ENCODE measurements around the gene BIN2.

DNA sequence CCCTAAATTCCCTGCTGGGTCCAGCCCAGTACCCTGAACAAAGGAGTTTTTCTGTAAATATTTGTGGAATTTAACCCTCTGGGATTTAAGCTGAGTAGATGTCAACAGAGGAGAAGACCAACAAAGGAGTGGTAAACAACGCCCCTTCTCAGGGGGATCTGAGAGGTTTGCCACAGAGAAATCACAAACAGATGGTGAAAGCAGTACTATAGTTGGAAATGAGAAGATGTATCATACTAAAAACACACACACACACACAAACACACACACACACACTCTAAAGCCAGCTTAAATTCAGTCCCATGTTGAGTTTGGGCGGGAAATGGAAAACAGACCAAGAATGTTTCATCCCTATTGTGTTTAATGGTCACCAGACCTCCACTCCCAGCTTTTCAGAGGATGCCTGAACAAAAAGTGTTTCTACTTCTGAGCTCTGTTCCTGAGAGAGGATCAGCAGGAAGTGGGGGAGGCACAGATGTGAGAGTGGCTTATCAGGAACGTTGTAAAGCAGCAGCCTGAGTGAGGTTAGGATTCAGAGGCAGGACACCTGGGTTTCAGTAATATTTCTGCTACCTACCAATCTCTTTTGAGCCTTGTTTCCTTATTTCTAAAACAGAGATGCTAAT lies 3.2 kb downstream of the BIN2 start:
- TF ChIP-seq EZH2 (IDR thresholded peaks at IDR 0.05; ENCODE audit: borderline replicate concordance, low read depth, low read length) = no peak
- TF ChIP-seq, protein P1, sequence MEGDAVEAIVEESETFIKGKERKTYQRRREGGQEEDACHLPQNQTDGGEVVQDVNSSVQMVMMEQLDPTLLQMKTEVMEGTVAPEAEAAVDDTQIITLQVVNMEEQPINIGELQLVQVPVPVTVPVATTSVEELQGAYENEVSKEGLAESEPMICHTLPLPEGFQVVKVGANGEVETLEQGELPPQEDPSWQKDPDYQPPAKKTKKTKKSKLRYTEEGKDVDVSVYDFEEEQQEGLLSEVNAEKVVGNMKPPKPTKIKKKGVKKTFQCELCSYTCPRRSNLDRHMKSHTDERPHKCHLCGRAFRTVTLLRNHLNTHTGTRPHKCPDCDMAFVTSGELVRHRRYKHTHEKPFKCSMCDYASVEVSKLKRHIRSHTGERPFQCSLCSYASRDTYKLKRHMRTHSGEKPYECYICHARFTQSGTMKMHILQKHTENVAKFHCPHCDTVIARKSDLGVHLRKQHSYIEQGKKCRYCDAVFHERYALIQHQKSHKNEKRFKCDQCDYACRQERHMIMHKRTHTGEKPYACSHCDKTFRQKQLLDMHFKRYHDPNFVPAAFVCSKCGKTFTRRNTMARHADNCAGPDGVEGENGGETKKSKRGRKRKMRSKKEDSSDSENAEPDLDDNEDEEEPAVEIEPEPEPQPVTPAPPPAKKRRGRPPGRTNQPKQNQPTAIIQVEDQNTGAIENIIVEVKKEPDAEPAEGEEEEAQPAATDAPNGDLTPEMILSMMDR (IDR thresholded peaks at IDR 0.05 in 2 of 3, conservative IDR thresholded peaks at IDR 0.05 in 1 of 3; ENCODE audit: insufficient read depth in 2 of 3, low read depth in 1 of 3, low read length in 3 of 3) = no peak
- no peak for TF ChIP-seq TBL1XR1 (IDR thresholded peaks at IDR 0.05; ENCODE audit: low read length in 2 of 2)
- no peak for TF ChIP-seq RFX1 (IDR thresholded peaks at IDR 0.05)
- TF ChIP-seq POLR2AphosphoS5 (IDR thresholded peaks at IDR 0.05; ENCODE audit: control insufficient read depth, insufficient read depth, low read depth, low read length) = peak; percentile 84
- 0 out of 2 replicates have a peak, but pooled peaks have one; percentile 53 for TF ChIP-seq POLR2A (conservative IDR thresholded peaks at IDR 0.05)
- TF ChIP-seq, protein P2, sequence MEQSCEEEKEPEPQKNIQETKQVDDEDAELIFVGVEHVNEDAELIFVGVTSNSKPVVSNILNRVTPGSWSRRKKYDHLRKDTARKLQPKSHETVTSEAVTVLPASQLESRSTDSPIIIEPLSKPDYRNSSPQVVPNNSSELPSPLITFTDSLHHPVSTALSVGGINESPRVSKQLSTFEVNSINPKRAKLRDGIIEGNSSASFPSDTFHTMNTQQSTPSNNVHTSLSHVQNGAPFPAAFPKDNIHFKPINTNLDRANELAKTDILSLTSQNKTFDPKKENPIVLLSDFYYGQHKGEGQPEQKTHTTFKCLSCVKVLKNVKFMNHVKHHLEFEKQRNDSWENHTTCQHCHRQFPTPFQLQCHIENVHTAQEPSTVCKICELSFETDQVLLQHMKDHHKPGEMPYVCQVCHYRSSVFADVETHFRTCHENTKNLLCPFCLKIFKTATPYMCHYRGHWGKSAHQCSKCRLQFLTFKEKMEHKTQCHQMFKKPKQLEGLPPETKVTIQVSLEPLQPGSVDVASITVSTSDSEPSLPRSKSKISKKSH (CRISPR knock-in tag; IDR thresholded peaks at IDR 0.05) = no peak
- peak; percentile 51 for TF ChIP-seq NEUROD1 (IDR thresholded peaks at IDR 0.05; ENCODE audit: borderline replicate concordance, low read depth, low read length, partially characterized antibody)
- TF ChIP-seq NFRKB (IDR thresholded peaks at IDR 0.05; ENCODE audit: low read depth) = no peak; the same call in none of the 2 replicates
- no peak for TF ChIP-seq ZNF778 (CRISPR knock-in tag; IDR thresholded peaks at IDR 0.05)
- TF ChIP-seq SP1 (CRISPR knock-in tag; IDR thresholded peaks at IDR 0.05) = no peak
- TF ChIP-seq, protein P3, sequence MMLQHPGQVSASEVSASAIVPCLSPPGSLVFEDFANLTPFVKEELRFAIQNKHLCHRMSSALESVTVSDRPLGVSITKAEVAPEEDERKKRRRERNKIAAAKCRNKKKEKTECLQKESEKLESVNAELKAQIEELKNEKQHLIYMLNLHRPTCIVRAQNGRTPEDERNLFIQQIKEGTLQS (IDR thresholded peaks at IDR 0.05) = no peak
- TF ChIP-seq, protein P3 (CRISPR knock-in tag; conservative IDR thresholded peaks at IDR 0.05) = no peak
- TF ChIP-seq, protein P4, sequence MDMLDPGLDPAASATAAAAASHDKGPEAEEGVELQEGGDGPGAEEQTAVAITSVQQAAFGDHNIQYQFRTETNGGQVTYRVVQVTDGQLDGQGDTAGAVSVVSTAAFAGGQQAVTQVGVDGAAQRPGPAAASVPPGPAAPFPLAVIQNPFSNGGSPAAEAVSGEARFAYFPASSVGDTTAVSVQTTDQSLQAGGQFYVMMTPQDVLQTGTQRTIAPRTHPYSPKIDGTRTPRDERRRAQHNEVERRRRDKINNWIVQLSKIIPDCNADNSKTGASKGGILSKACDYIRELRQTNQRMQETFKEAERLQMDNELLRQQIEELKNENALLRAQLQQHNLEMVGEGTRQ (CRISPR knock-in tag; IDR thresholded peaks at IDR 0.05) = no peak
- no peak for TF ChIP-seq CBX2 (IDR thresholded peaks at IDR 0.05; ENCODE audit: insufficient read depth, low read length, poor library complexity, severe bottlenecking)

Measured in K562 (cell line).